WTC11 (cell line): ENCODE data around the gene COMMD9. TPM values are rescaled to one million over a fixed set of nuclear protein-coding genes. Genes with fewer than 3 reads are reported as not detected.

Experiments used
- ATAC-seq: fragments of 200-7000 bp; cut with Tn5 transposase; 2 replicates; pipeline ENCODE4 v1.10.0; 2021; ENCODE audit warnings: mild to moderate bottlenecking, moderate library complexity
- CTCF ChIA-PET: fragments of 300-600 bp; sonication (Branson Sonifier 250); formaldehyde crosslinking; loops from one replicate; lab custom pipeline; 2021; ENCODE audit warnings: antibody characterized with exemption; lab: Charles Lee
- POLR2A ChIA-PET: fragments of 350-600 bp; sonication (Branson Sonifier 250); formaldehyde crosslinking; loops from one replicate; lab custom pipeline; 2021; ENCODE audit warnings: antibody characterized with exemption; lab: Charles Lee
- DNase-seq: peaks from one replicate; pipeline ENCODE4 v3.0.0; 2021; ENCODE audit warnings: low spot score
- H3K27ac Mint-ChIP-seq: 2 replicates; pipeline ENCODE4 v1.8.0; 2021; ENCODE audit warnings: mixed read lengths
- H3K27me3 Mint-ChIP-seq: 2 replicates; pipeline ENCODE4 v1.8.0; 2021; ENCODE audit warnings: low read depth, mild to moderate bottlenecking, moderate library complexity, mixed read lengths
- H3K36me3 Mint-ChIP-seq: 2 replicates; pipeline ENCODE4 v1.8.0; 2021; ENCODE audit warnings: mixed read lengths
- H3K4me1 Mint-ChIP-seq: 2 replicates; pipeline ENCODE4 v1.8.0; 2022; ENCODE audit warnings: mixed read lengths
- H3K4me3 Mint-ChIP-seq: 2 replicates; pipeline ENCODE4 v1.8.0; 2021; ENCODE audit warnings: mild to moderate bottlenecking, moderate library complexity, mixed read lengths
- H3K9me3 Mint-ChIP-seq: 2 replicates; pipeline ENCODE4 v1.8.0; 2021; ENCODE audit warnings: mixed read lengths
- CBFB ChIP-seq: sonication (generic); formaldehyde crosslinking; IDR thresholded peaks from 2 replicates; pipeline ENCODE4 v1.8.1; 2022; ENCODE audit warnings: mild to moderate bottlenecking, low read depth, missing genetic modification reagents
- ETV6 ChIP-seq: sonication (generic); formaldehyde crosslinking; IDR thresholded peaks from 2 replicates; pipeline ENCODE4 v1.8.1; 2022; ENCODE audit warnings: mild to moderate bottlenecking, missing genetic modification reagents
- GRHL2 ChIP-seq: fragments of 250-450 bp; sonication (Bioruptor Pico); IDR thresholded peaks from 2 replicates; pipeline ENCODE4 v1.8.0; 2022; ENCODE audit warnings: mild to moderate bottlenecking, moderate library complexity; ENCODE audit not compliant: insufficient replicate concordance, severe bottlenecking
- NFE2L1 ChIP-seq: sonication (generic); formaldehyde crosslinking; IDR thresholded peaks from 2 replicates; pipeline ENCODE4 v1.8.1; 2023; ENCODE audit warnings: missing genetic modification reagents
- NR1H2 ChIP-seq: sonication (generic); formaldehyde crosslinking; IDR thresholded peaks from 2 replicates; pipeline ENCODE4 v1.9.0; 2021; ENCODE audit warnings: mild to moderate bottlenecking, moderate library complexity, missing genetic modification reagents
- NR2C2 ChIP-seq: sonication (generic); formaldehyde crosslinking; IDR thresholded peaks from 2 replicates; pipeline ENCODE4 v1.8.0; 2022; ENCODE audit warnings: mild to moderate bottlenecking, missing genetic modification reagents
- TEAD1 ChIP-seq: sonication (generic); formaldehyde crosslinking; IDR thresholded peaks from 2 replicates; pipeline ENCODE4 v1.8.0; 2022; ENCODE audit warnings: mild to moderate bottlenecking, missing genetic modification reagents
- ZNF232 ChIP-seq: sonication (generic); formaldehyde crosslinking; IDR thresholded peaks from 2 replicates; pipeline ENCODE4 v1.8.0; 2022; ENCODE audit warnings: mild to moderate bottlenecking, missing genetic modification reagents
- ZNF671 ChIP-seq: fragments of 250-450 bp; sonication (Bioruptor Pico); IDR thresholded peaks from 2 replicates; pipeline ENCODE4 v1.8.0; 2021; ENCODE audit warnings: mild to moderate bottlenecking
- total RNA-seq: library from RNA; stranded (reverse); gene quantifications from 3 replicates; pipeline ENCODE4 v1.2.3, GENCODE V29; 2021
- TF ChIP-seq, protein P1 (sequence below): fragments of 250-450 bp; sonication (Bioruptor Pico); IDR thresholded peaks from 2 replicates; pipeline ENCODE4 v2.1.2; 2022; ENCODE audit warnings: mild to moderate bottlenecking, moderate library complexity
- TF ChIP-seq, protein P2 (sequence below): sonication (generic); formaldehyde crosslinking; IDR thresholded peaks from 2 replicates; pipeline ENCODE4 v1.8.0; 2023; ENCODE audit warnings: missing genetic modification reagents
- TF ChIP-seq, protein P3 (sequence below): sonication (generic); formaldehyde crosslinking; IDR thresholded peaks from 2 replicates; pipeline ENCODE4 v1.8.1; 2023; ENCODE audit warnings: mild to moderate bottlenecking, missing genetic modification reagents, borderline replicate concordance
- TF ChIP-seq, protein P4 (sequence below): sonication (generic); formaldehyde crosslinking; IDR thresholded peaks from 2 replicates; pipeline ENCODE4 v1.8.1; 2022; ENCODE audit warnings: missing genetic modification reagents, borderline replicate concordance
- TF ChIP-seq, protein P5 (sequence below): sonication (generic); formaldehyde crosslinking; IDR thresholded peaks from 2 replicates; pipeline ENCODE4 v1.8.0; 2022; ENCODE audit warnings: mild to moderate bottlenecking, missing genetic modification reagents
- TF ChIP-seq, protein P6 (sequence below): sonication (generic); formaldehyde crosslinking; IDR thresholded peaks from 2 replicates; pipeline ENCODE4 v1.8.0; 2022; ENCODE audit warnings: mild to moderate bottlenecking, missing genetic modification reagents
- TF ChIP-seq, protein P7 (sequence below): sonication (generic); formaldehyde crosslinking; IDR thresholded peaks from 2 replicates; pipeline ENCODE4 v1.8.1; 2022; ENCODE audit warnings: low read depth, mild to moderate bottlenecking, moderate library complexity, missing genetic modification reagents, borderline replicate concordance

COMMD9 gene
- total RNA-seq, 1 experiment from 2014 or later = 33.3 TPM

DNA sequence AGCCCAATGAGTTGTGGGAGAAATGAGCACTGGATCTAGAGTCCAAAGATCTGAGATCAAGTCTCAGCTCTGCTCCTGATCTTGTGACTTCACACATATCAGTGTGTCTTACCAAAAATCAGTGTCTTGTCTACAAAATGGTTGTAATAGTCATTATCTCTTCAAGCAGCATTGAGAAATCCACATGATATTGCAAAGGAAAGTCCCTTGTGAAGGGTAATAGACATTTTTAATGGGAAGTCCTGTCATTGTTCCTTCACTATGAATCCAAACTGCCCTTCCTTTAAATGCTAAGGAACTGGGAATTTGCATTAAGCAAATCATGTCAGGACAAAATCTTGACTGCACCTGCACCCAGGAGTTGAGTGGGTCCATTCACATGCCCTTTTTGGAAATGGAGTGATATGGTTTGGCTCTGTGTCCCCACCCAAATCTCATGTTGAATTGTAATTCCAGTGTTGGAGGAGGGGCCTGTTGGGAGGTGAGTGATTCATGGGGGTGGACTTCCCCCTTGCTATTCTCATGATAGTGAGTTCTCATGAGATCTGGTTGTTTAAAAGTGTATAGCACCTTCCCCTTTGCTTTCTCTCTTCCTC is 51.1 kb downstream of the COMMD9 start:
- ChIA-PET POLR2A (no interaction called here), CTCF (interaction anchor here (1.5 kb wide), 1 partner anchor 416 kb away, joined by 4 read pairs; no protein-coding TSS in a partner anchor)
- ATAC-seq = no peak

DNA sequence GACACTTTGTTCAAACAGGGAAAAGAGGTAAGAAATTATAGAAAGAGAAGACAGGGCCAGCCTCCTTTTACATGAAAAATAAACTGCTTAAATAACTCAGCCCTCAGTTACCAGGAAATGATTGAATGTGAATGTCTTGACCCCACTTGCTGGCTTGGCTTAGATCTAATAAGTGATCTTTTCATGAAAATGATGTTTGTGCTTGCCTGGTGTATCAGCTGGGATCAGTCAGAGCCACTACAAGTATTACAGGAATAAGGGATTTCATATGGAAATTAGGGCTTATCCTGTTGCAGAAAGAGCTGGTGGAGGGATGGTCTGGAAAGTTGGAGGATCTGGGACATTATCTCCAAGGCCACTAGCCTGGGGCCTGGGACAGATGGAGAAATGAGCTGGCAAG is 51.8 kb downstream of the COMMD9 start:
- Mint-ChIP-seq H3K9me3 (peaks cover 4% of the 10 kb centered on the region; the same call in 1 of the 2 replicates), H3K4me1 (peaks cover 6% of the 10 kb centered on the region; the same call in 1 of the 2 replicates), H3K4me3 (no peak overlapping the region), H3K27ac (no peak overlapping the region), H3K27me3 (no peaks in the 10 kb centered on the region), H3K36me3 (peaks cover 3% of the 10 kb centered on the region; the same call in 1 of the 2 replicates)
- CTCF ChIA-PET = interaction anchor here (1.5 kb wide), 1 partner anchor 415 kb away, joined by 4 read pairs; no protein-coding TSS in a partner anchor
- no peak for ATAC-seq
- POLR2A ChIA-PET = no interaction called here
- DNase-seq = no peak
- no peak for TF ChIP-seq ZNF671 (CRISPR knock-in tag)
- TF ChIP-seq, protein P1, sequence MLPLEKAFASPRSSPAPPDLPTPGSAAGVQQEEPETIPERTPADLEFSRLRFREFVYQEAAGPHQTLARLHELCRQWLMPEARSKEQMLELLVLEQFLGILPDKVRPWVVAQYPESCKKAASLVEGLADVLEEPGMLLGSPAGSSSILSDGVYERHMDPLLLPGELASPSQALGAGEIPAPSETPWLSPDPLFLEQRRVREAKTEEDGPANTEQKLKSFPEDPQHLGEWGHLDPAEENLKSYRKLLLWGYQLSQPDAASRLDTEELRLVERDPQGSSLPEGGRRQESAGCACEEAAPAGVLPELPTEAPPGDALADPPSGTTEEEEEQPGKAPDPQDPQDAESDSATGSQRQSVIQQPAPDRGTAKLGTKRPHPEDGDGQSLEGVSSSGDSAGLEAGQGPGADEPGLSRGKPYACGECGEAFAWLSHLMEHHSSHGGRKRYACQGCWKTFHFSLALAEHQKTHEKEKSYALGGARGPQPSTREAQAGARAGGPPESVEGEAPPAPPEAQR (CRISPR knock-in tag) = no peak
- TF ChIP-seq, protein P2, sequence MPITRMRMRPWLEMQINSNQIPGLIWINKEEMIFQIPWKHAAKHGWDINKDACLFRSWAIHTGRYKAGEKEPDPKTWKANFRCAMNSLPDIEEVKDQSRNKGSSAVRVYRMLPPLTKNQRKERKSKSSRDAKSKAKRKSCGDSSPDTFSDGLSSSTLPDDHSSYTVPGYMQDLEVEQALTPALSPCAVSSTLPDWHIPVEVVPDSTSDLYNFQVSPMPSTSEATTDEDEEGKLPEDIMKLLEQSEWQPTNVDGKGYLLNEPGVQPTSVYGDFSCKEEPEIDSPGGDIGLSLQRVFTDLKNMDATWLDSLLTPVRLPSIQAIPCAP (CRISPR knock-in tag) = no peak
- TF ChIP-seq, protein P3, sequence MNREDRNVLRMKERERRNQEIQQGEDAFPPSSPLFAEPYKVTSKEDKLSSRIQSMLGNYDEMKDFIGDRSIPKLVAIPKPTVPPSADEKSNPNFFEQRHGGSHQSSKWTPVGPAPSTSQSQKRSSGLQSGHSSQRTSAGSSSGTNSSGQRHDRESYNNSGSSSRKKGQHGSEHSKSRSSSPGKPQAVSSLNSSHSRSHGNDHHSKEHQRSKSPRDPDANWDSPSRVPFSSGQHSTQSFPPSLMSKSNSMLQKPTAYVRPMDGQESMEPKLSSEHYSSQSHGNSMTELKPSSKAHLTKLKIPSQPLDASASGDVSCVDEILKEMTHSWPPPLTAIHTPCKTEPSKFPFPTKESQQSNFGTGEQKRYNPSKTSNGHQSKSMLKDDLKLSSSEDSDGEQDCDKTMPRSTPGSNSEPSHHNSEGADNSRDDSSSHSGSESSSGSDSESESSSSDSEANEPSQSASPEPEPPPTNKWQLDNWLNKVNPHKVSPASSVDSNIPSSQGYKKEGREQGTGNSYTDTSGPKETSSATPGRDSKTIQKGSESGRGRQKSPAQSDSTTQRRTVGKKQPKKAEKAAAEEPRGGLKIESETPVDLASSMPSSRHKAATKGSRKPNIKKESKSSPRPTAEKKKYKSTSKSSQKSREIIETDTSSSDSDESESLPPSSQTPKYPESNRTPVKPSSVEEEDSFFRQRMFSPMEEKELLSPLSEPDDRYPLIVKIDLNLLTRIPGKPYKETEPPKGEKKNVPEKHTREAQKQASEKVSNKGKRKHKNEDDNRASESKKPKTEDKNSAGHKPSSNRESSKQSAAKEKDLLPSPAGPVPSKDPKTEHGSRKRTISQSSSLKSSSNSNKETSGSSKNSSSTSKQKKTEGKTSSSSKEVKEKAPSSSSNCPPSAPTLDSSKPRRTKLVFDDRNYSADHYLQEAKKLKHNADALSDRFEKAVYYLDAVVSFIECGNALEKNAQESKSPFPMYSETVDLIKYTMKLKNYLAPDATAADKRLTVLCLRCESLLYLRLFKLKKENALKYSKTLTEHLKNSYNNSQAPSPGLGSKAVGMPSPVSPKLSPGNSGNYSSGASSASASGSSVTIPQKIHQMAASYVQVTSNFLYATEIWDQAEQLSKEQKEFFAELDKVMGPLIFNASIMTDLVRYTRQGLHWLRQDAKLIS (CRISPR knock-in tag) = no peak
- TF ChIP-seq CBFB (CRISPR knock-in tag) = no peak

More for the DNA sequence above, 51.1 kb downstream of the COMMD9 start:
- no peaks in the 10 kb centered on the region for H3K27me3 Mint-ChIP-seq
- no peak for DNase-seq
- H3K9me3 Mint-ChIP-seq = peaks cover 4% of the 10 kb centered on the region; the same call in 1 of the 2 replicates
- H3K36me3 Mint-ChIP-seq = no peaks in the 10 kb centered on the region
- peaks cover 6% of the 10 kb centered on the region; the same call in 1 of the 2 replicates for H3K4me1 Mint-ChIP-seq
- no peak for TF ChIP-seq TEAD1
- TF ChIP-seq, protein P3 (CRISPR knock-in tag) = no peak
- TF ChIP-seq, protein P4, sequence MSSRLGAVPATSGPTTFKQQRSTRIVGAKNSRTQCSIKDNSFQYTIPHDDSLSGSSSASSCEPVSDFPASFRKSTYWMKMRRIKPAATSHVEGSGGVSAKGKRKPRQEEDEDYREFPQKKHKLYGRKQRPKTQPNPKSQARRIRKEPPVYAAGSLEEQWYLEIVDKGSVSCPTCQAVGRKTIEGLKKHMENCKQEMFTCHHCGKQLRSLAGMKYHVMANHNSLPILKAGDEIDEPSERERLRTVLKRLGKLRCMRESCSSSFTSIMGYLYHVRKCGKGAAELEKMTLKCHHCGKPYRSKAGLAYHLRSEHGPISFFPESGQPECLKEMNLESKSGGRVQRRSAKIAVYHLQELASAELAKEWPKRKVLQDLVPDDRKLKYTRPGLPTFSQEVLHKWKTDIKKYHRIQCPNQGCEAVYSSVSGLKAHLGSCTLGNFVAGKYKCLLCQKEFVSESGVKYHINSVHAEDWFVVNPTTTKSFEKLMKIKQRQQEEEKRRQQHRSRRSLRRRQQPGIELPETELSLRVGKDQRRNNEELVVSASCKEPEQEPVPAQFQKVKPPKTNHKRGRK (CRISPR knock-in tag) = no peak
- TF ChIP-seq, protein P5, sequence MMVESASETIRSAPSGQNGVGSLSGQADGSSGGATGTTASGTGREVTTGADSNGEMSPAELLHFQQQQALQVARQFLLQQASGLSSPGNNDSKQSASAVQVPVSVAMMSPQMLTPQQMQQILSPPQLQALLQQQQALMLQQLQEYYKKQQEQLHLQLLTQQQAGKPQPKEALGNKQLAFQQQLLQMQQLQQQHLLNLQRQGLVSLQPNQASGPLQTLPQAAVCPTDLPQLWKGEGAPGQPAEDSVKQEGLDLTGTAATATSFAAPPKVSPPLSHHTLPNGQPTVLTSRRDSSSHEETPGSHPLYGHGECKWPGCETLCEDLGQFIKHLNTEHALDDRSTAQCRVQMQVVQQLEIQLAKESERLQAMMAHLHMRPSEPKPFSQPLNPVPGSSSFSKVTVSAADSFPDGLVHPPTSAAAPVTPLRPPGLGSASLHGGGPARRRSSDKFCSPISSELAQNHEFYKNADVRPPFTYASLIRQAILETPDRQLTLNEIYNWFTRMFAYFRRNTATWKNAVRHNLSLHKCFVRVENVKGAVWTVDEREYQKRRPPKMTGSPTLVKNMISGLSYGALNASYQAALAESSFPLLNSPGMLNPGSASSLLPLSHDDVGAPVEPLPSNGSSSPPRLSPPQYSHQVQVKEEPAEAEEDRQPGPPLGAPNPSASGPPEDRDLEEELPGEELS (CRISPR knock-in tag) = no peak
- TF ChIP-seq NR2C2 = no peak
- TF ChIP-seq NFE2L1 (CRISPR knock-in tag) = no peak
- TF ChIP-seq, protein P6, sequence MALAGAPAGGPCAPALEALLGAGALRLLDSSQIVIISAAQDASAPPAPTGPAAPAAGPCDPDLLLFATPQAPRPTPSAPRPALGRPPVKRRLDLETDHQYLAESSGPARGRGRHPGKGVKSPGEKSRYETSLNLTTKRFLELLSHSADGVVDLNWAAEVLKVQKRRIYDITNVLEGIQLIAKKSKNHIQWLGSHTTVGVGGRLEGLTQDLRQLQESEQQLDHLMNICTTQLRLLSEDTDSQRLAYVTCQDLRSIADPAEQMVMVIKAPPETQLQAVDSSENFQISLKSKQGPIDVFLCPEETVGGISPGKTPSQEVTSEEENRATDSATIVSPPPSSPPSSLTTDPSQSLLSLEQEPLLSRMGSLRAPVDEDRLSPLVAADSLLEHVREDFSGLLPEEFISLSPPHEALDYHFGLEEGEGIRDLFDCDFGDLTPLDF = no peak
- TF ChIP-seq, protein P7, sequence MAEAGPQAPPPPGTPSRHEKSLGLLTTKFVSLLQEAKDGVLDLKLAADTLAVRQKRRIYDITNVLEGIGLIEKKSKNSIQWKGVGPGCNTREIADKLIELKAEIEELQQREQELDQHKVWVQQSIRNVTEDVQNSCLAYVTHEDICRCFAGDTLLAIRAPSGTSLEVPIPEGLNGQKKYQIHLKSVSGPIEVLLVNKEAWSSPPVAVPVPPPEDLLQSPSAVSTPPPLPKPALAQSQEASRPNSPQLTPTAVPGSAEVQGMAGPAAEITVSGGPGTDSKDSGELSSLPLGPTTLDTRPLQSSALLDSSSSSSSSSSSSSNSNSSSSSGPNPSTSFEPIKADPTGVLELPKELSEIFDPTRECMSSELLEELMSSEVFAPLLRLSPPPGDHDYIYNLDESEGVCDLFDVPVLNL = no peak
- no peak for TF ChIP-seq ETV6 (CRISPR knock-in tag)
- no peak for TF ChIP-seq ZNF232 (CRISPR knock-in tag)
- no peak for TF ChIP-seq NR1H2
- TF ChIP-seq GRHL2 (CRISPR knock-in tag) = no peak
- no peak overlapping the region for H3K4me3 Mint-ChIP-seq
- H3K27ac Mint-ChIP-seq = no peak overlapping the region; the same call in 1 of the 2 replicates
